ENCODE results near the gene TAP2. TPM values are rescaled to one million over a fixed set of nuclear protein-coding genes. Genes with fewer than 3 reads are reported as not detected.

TAP2 gene
- total RNA-seq, 1 donor: 30.7 TPM

- peak in 2 of 3 donors; percentile 73 to 81 for DNase-seq (ENCODE audit: low read depth in 2 of 3, low spot score in 2 of 3)
Measured at GRCh38 chr6:32854376-32855178, 16.0 kb upstream of the TAP2 start.

GRCh38 chr6:32853541-32854375 lies 15.2 kb upstream of the TAP2 start, which contains the start of the genes PSMB9 and TAP1:
Gene PSMB9, plus strand, starts transcription at chr6:32854192. Its CDS starts 38 bp downstream, at chr6:32854230.
Gene TAP1, minus strand, starts transcription at chr6:32853704. Its CDS starts 68 bp downstream, at chr6:32853636.
- peak; percentile 93 to 96 (median 95) for DNase-seq (ENCODE audit: low read depth in 2 of 3, low spot score in 2 of 3)

GRCh38 chr6:32852844-32853540 lies 14.5 kb upstream of the TAP2 start:
- peak; percentile 45 to 51 (median 50) for DNase-seq (ENCODE audit: low read depth in 2 of 3, low spot score in 2 of 3)

- no peak for DNase-seq (ENCODE audit: low read depth in 2 of 3, low spot score in 2 of 3)
Measured at GRCh38 chr6:32852018-32852843, 13.7 kb upstream of the TAP2 start.

GRCh38 chr6:32851025-32851424 lies 12.5 kb upstream of the TAP2 start:
- no peak for DNase-seq (ENCODE audit: low read depth in 2 of 3, low spot score in 2 of 3)

GRCh38 chr6:32849126-32849525 lies 10.6 kb upstream of the TAP2 start:
- DNase-seq (ENCODE audit: low read depth in 2 of 3, low spot score in 2 of 3): no peak

- no peak for DNase-seq (ENCODE audit: low read depth in 2 of 3, low spot score in 2 of 3)
Measured at GRCh38 chr6:32847795-32848194, 9.3 kb upstream of the TAP2 start.

- DNase-seq (ENCODE audit: low read depth in 2 of 3, low spot score in 2 of 3): no peak
Measured at GRCh38 chr6:32847004-32847403, 8.5 kb upstream of the TAP2 start.

GRCh38 chr6:32845384-32845884 lies 6.9 kb upstream of the TAP2 start:
- DNase-seq (ENCODE audit: low read depth in 2 of 3, low spot score in 2 of 3): peak in 1 of 3 donors; percentile 44

GRCh38 chr6:32844839-32845383 lies 6.4 kb upstream of the TAP2 start:
- no peak for DNase-seq (ENCODE audit: low read depth in 2 of 3, low spot score in 2 of 3)

- peak; percentile 96 to 98 (median 96) for DNase-seq (ENCODE audit: low read depth in 2 of 3, low spot score in 2 of 3)
Measured at GRCh38 chr6:32843979-32844838, 5.7 kb upstream of the TAP2 start, which contains the start of gene PSMB8. Gene PSMB8, minus strand, starts transcription at chr6:32844047. Its CDS starts 51 bp downstream, at chr6:32843996.

GRCh38 chr6:32843331-32843978 lies 4.9 kb upstream of the TAP2 start:
- DNase-seq (ENCODE audit: low read depth in 2 of 3, low spot score in 2 of 3): no peak

GRCh38 chr6:32842690-32843089 lies 4.2 kb upstream of the TAP2 start:
- no peak for DNase-seq (ENCODE audit: low read depth in 2 of 3, low spot score in 2 of 3)

GRCh38 chr6:32842021-32842650 lies 3.6 kb upstream of the TAP2 start:
- DNase-seq (ENCODE audit: low read depth in 2 of 3, low spot score in 2 of 3): no peak

GRCh38 chr6:32840604-32841246 lies 2.2 kb upstream of the TAP2 start:
- DNase-seq (ENCODE audit: low read depth in 2 of 3, low spot score in 2 of 3): no peak

GRCh38 chr6:32839356-32839755 lies 817 bp upstream of the TAP2 start:
- no peak for DNase-seq (ENCODE audit: low read depth in 2 of 3, low spot score in 2 of 3)

GRCh38 chr6:32837651-32838113 lies 857 bp downstream of the TAP2 start:
- DNase-seq (ENCODE audit: low read depth in 2 of 3, low spot score in 2 of 3): no peak

Measured in hematopoietic multipotent progenitor cell (in vitro differentiated cells).